AG20443 (cell line): Measurements from ENCODE around the gene PRG3.
A peak's percentile ranks its signal among the peaks of the same experiment; 100 is the strongest.
"Not testable (repeated sequence)": the region's sequence is repeated elsewhere in the genome, so short reads cannot be mapped to it uniquely, and the experiment has no call there.

Experiments
- DNase-seq: peaks from one replicate; pipeline ENCODE4 v3.0.0; 2012; ENCODE audit warnings: low spot score, mixed read lengths

The PRG3 gene

DNA sequence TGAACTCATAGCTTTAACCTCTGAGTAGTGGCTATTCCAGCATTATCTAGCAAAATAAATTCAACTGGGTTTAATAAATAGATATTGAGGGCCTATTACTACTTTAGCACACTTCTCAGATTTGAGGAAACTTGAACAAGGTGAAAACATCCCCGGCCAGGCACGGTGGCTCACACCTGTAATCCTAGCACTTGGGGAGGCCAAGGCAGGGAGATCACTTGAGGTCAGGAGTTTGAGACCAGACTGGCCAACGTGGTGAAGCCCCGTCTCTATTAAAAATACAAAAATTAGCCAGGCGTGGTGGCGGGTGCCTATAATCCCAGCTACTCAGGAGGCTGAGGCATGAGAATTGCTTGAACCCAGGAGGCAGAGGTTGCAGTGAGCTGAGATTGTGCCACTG is 44.1 kb downstream of the PRG3 start:
- DNase-seq: not testable (repeated sequence)

DNA sequence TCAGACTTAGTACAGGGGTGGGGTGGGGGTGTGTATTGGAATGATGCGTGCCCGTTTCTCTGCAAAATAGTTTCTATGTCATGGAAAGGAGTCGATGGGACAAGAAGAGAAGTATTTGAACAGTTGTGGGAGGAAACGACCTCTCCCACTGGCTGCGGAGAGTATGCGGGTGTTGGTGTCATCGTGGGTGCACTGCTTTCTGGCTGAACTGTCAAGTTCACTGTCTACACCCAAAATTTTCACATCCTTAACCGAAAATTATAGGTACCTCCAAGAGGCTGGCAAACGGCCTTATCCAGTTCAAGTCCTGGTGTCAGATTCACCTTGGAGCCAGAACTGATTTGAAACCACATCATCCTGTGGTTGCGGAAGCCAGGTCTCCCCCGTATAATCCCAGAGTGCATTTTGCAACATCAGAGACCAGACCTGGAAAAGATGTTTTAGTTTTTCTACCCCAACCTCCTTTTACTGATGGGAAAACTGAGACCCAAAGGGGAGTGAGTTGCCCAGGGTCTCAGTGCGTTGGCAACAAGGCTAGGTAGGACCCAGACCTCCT is 44.8 kb downstream of the PRG3 start:
- peak; percentile 32 for DNase-seq

DNA sequence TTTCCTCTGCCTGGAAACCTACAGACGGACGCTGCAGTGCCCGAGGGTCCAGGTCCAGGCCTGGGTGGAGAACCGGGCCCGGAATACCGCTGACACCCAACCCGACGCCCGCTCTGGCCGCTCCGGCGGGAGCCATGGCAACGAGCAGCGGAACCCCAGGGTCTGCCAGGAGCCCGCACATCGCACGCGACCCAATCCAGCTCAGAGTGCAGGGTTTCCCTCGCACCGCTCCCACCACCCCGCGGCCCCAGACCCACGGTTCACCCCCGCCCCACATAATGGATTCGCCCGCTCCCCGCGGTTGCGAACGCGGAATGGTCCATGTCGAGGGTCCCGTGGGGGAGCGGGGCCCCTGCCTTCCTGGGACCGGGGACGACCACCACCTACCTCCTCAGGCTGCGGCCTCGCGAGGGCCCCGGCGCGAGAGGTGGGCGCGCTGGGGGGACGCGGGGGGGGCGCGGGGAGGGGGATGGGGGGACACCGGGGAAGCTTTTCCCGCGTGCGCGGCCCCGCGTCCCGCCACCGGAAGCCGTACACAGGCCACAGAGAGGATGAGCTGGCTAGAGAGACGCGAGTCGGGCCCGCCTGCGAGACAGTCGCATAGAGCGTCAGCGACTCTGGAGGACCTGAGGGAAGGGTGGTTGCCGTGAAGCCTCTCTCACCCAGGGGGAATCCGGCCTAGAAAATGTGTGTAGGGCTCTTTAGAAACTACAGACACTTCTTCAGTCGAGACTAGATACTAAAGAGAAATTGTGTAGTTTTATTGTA is 45.4 kb downstream of the PRG3 start, which contains the start of gene SSRP1:
TSS of gene SSRP1 (minus strand) at position 550 of the 768 bp plus-strand sequence. CDS start 771 bp downstream, outside the sequence.
- peak; percentile 94 for DNase-seq

DNA sequence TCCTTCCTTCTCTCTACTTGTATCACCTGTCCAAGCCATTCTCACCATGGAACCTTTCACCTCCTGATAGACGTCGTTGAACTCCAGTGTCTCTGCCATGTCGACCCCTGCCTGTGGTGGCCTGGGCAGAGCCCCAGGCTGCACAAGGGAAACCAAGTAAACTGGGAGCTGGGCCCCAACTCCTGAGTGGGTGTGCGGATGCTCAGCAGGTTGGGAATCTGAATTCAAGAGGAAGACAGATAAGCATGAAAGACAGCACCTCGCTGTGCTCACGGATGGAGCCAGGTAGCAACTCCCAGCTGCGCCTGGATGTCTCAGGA is 46.0 kb downstream of the PRG3 start:
- no peak for DNase-seq

DNA sequence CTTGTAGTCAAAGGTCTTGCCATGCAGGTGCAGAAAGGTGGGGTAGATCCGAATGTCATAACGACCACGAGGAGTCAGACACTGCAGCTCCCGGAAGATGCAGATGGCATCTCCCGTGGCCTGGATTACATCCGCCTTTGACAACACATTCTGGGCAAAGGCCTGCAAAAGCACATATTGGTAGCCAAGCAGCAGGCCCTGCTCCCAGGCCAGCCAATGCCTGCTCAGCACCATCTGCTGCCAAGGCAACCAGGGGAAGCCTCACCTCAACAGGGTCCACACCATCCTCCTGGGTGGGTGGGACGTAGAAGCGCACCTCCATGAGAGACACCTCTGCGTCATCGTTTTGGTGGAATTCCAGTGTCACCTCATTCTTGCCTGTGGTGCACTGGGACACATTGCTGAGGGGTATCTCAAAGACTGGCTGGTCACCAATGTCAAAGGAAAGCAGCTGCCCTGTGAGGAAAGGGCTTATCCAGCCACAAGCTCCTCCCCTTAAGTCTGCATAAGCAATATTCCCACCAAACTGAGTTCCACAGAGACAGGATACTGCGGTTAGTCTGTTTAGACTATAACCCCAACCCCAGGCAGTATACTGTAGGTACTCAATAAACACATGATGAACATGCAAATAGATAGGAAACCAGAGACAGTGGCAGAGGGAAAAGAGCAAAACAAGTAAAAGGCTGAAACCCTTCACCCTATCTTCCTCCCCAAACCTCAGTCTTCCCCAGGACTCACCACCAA is 48.1 kb downstream of the PRG3 start:
- no peak for DNase-seq

DNA sequence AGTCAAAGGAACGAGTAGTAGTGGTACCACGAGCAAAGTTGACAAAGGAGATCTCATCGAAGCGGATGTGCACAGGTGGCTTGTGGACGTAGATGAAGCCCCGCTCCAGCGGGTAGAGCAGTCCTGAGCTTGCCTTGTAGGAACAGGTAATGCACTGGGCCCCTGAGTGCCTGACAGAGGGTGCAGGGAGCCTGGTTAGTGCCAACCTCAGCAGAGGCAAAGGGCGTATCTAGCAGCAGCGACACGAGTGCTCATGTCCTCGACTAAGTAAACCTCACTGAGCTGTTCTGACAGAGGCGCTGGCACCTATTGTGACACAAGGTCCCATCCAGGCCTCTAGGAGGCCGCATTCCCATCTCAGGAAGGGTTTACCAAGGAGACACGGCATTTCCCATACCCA is 49.2 kb downstream of the PRG3 start:
- DNase-seq: no peak

DNA sequence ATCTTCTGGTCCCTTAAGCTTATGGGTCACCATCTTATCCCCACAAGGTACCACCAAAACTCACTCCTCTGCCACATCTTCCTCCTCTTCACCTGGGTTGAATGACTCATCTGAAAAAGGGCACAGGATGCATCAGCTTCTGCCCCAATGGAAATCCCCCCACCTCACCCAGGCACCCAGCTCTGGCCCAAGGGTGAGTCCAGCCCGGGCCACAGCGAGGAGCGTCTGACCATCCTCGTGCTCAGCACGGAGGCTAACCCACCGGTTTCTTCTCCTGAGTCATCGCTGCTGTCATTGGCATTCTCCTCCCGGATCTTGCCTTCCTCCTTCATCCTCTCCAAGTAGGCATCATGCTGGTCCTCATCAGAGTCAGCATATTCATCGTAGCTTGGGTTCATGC is 50.9 kb downstream of the PRG3 start:
- DNase-seq: no peak

DNA sequence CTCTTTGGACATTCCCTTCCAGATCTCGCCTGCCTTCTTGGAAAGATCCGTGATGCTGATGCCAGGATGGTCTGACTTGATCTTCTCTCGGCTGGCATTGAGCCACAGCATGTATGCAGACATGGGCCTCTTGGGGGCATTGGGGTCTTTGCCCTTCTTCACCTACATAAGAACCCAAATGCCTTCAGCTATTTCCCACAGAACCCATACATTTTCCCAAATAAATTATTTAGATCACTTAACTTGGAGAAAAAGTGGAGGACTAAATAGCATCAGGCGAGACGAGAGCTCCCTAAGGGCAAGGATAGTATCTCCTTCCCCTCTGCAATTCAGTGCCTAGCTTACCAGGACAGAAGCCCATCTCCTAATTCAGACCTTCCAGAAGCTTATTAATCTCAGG is 53.2 kb downstream of the PRG3 start:
- no peak for DNase-seq
